Left cardiac atrium (tissue), 4 donors: ENCODE results near the gene TNRC18. TPM values are rescaled to one million over a fixed set of nuclear protein-coding genes. Genes with fewer than 3 reads are reported as not detected.

Source experiments
- ATAC-seq, 2 donors: fragments of 200-7000 bp; cut with Tn5 transposase; one replicate each; pipeline ENCODE4 v1.9.1; 2020; ENCODE audit warnings: mild to moderate bottlenecking in 2 of 2, moderate library complexity in 2 of 2
- DNase-seq: peaks from one replicate; pipeline ENCODE4 v3.0.0-alpha.2; 2020
- intact Hi-C, 2 donors: fragments of 100-400 bp; cut with DNase I; formaldehyde crosslinking; loops; one replicate each; pipeline versions ENCODE4 v1.14.1 to v1.15.1; 2022 to 2023
- total RNA-seq, 2 donors: library from RNA; stranded (reverse); fragmentation: NEBNext Ultra II Directional; extraction: Animal tissue kit (Norgen Biotek cat#: 25700); gene quantifications; one replicate each; pipeline ENCODE4 v1.2.1, GENCODE V29; 2021
- donor health status: DM: no; HTN: yes; CAD: no.
- donor health status: DM: no; HTN: yes; CAD: no; lungs with severe emphysema.
- donor health status: DM: yes; HTN: yes; CAD: no.
- donor health status: Dilated cardiomyopathy.

TNRC18 gene
- total RNA-seq, 2 donors from 2014 or later: 39.4 to 44.7 TPM

- intact Hi-C loops: no loop called here
- DNase-seq (no peak), ATAC-seq (no peak)
These were observed 8.0 kb upstream of the TNRC18 start for GRCh38 chr7:5431560-5432015.

DNA sequence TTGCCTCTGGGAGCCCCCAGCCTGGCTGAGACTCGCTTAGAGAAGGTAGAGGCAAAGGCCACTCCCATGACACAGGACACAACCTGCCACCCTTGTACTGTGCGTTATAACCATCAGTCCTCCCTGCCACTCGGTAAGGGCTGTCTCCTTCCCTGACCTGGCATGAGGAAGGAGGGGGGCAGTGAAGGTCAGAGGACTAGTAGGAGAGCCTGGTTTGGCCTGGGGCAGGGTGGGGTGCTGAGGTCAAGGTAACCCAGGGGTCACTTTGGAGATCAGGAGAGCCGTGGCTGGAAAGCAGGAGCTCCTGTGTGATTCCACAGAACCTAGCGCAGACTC, 6.9 kb upstream of the TNRC18 start:
- ATAC-seq (no peak), DNase-seq (no peak)
- intact Hi-C loops: no loop called here

- DNase-seq (no peak), ATAC-seq (peak in 1 of 2 donors; percentile 2)
- intact Hi-C loops: no loop called here
These were observed 6.4 kb upstream of the TNRC18 start for GRCh38 chr7:5429857-5430611.

GRCh38 chr7:5429253-5429856, 5.7 kb upstream of the TNRC18 start:
- DNase-seq (no peak), ATAC-seq (peak; percentile 3 to 19)
- intact Hi-C loops: no loop called here

DNA sequence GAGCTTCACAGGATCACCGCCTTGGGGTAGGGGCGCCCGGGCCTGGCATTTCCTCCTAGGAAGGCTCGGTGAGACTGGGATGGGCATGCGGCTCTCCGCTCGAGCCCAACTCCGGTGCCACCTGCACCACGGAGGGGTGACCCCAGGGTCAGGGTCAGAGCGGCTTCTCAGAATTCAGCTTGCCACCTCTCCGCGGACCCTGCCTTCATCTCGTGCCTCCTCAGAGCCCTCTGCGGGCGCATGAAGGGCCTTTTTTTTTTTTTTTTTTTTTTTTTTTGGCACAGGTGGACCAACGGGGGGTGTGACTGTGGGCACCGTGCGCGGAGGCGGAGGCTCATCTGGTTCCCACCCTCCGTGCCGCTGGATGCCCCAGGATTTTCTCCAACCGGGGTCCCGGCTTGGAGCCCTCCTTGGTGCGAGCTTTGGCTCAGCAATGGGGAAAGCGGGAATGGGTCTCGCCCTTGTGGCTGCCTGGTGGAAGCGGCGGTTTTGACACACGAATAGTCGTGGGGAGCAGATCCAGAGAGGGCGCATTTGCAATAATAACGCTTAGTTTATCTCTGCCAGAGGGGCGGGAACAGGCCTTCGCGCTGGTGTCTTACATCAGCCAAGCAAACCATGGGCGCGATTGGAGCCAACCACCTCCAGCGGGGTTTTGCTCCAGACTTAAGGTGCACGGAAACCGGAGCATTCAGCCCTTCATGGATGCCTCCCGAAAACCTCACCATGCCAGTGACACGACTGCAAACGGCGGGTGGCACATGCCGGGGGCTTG, 5.0 kb upstream of the TNRC18 start:
- peak; percentile 84 for DNase-seq
- ATAC-seq: peak; percentile 9 to 25
- intact Hi-C loops: no loop called here

DNA sequence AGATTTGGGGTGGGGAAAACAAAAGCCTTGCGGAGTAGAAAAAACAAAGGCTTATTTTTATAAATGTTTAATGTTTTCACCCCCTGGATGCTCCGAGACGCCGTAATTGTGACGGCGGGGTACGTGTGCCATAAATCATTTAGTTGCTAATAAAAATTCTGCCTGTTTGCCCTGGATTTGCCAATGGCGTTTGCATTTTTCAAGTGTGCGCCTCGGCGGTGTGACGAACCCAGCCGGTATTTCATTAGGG, 2.5 kb upstream of the TNRC18 start:
- ATAC-seq: no peak
- intact Hi-C loops: no loop called here
- DNase-seq: no peak

- intact Hi-C loops: no loop called here
- peak; percentile 14 to 15 for ATAC-seq
- peak; percentile 71 for DNase-seq
These were observed 2.0 kb upstream of the TNRC18 start for GRCh38 chr7:5425507-5426225.

- DNase-seq (peak; percentile 71), ATAC-seq (peak; percentile 2 to 3)
- intact Hi-C loops: no loop called here
These were observed 1.3 kb upstream of the TNRC18 start for GRCh38 chr7:5424749-5425506.

GRCh38 chr7:5423976-5424748, 528 bp upstream of the TNRC18 start:
- ATAC-seq: peak; percentile 17 to 26
- peak; percentile 94 for DNase-seq
- intact Hi-C loops: no loop called here

DNA sequence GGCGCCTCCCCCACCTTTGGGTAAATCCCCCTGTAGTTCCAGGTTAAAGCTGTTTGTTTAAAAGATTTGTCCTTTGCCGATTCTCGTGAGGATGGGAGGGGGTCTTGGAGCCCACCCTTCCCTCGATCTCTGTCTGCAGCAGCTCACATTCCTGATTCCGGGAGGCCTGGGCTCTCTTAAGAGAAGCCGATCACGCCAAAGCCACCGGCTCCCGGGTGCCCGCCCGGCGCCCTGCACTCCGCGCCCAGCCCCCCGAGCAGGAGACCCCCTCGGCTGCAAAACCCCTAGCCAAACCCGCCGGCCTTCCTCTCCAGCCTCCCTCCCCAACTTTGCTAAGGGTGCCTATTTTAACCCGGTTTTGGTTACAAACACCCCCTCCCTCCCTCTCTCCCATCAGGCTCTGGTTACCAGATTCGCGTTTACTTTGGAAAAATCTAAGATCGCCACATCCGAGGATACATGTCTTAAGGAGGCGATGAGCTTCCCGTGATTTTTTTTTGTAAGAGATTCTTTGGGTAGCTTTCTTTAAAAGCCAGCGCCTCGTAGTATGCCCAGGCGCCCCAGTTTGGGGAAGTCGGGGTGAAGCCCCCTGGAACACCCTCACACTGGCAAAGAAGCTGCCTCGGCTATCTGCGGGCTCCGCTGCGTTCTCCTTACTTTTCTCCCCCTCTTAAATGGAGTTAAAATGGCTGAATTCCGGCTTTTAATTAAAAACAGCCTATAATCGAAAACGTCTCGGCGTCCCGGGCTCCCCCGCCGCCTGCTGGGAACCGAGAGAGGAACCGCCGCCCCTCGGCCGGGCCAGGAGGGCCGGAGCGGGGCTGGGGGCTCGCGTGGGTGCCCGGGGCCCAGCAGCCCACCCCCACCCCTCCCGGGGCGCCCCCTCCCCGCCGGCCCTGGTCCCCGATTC, 983 bp downstream of the TNRC18 start:
- intact Hi-C loops: no loop called here
- ATAC-seq (no peak), DNase-seq (no peak)

DNA sequence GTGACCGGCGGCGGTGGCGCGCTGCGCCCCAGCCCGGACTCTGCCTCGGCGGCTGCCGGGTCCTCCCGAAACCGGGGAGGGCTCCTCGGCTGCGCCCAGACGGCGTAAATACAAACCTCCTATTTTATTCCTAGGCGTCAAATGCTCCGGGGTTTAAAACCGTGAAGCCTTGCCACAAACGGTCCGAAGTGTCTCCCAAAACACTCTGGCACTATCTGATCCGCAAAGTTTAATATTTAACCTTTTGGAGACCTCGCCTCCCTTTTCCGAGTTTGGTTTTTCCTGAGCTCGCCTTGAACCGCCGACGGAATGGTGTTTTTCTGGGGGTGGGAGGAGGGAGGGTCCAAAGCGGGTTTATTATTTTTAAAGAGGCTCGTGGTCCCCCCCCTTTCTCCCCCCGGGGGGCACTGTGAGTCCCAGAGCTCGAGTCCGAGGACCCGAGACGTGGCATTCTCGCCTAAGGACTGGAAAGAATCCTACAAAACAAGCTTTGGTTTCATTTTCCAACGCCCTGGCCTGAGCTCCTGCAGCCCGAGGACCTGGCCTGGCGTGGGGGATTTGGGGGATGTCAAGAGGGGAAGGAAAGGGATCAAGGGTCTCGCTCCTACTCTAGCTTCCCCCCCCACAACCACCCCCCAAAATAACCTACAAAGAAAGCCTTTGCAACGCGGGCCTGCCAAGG, 1.8 kb downstream of the TNRC18 start:
- ATAC-seq: no peak
- peak; percentile 65 for DNase-seq
- intact Hi-C loops: no loop called here

GRCh38 chr7:5420881-5421713, 2.5 kb downstream of the TNRC18 start:
- DNase-seq (peak; percentile 53), ATAC-seq (no peak)
- intact Hi-C loops: no loop called here

- ATAC-seq (peak in 1 of 2 donors; percentile 1), DNase-seq (no peak)
- intact Hi-C loops: no loop called here
These were observed 3.4 kb downstream of the TNRC18 start for GRCh38 chr7:5420067-5420880.

DNA sequence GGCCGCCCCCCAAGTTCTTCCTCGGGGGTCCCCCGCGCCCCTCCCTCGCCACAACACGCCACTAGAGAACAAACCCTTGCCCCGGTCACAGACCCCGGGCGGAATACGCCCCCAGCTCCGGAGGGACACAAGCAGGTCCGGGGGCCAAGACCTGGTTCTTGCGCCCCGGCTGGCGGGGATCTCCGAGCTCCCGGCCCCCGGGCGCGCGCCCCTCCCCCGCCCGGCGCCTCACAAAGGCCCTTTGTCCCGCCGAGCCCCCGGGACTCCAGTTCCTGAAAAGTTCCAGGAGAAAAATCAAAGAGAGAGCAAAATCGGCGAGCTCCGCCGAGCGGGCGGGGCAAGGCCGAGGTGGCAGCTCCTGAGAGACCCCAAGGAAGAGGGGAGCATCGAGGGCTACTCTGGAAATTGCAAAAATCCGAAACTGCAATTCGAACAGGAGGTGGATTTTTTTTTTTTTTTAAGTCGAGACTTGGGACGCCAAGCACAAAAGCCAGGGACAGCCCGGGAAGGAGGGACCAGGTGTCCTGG, 4.0 kb downstream of the TNRC18 start:
- ATAC-seq: no peak
- intact Hi-C loops: no loop called here
- no peak for DNase-seq

- peak; percentile 3 to 9 for ATAC-seq
- intact Hi-C loops: no loop called here
- DNase-seq: no peak
These were observed 5.4 kb downstream of the TNRC18 start for GRCh38 chr7:5418285-5418582.
